NCI-H748 (cell line): Measurements from ENCODE around the gene PTPRD.

Experiments used
- DNase-seq: peaks from one replicate; lab custom pipeline; 2025; ENCODE audit not compliant: unreplicated experiment; lab: John Stamatoyannopoulos, UW

The PTPRD gene

GRCh38 chr9:10612641-10613398 lies at the start of gene PTPRD:
Gene PTPRD (minus strand): TSS chr9:10613002.
- DNase-seq, result peak; percentile 90

- peak; percentile 12 for DNase-seq
Observed at GRCh38 chr9:10661994-10662393, 49.2 kb upstream of the PTPRD start.

- no peak for DNase-seq
Observed at GRCh38 chr9:10661376-10661775, 48.6 kb upstream of the PTPRD start.

- no peak for DNase-seq
Observed at GRCh38 chr9:10651012-10651411, 38.2 kb upstream of the PTPRD start.

- no peak for DNase-seq
Observed at GRCh38 chr9:10649076-10649475, 36.3 kb upstream of the PTPRD start.

GRCh38 chr9:10633785-10634184 lies 21.0 kb upstream of the PTPRD start:
- DNase-seq, result no peak

- peak; percentile 21 for DNase-seq
Observed at GRCh38 chr9:10614196-10614800, 1.5 kb upstream of the PTPRD start.

GRCh38 chr9:10613419-10613818 lies 617 bp upstream of the PTPRD start:
- DNase-seq, result peak; percentile 67

GRCh38 chr9:10605388-10605787 lies 7.4 kb downstream of the PTPRD start:
- no peak for DNase-seq

- no peak for DNase-seq
Observed at GRCh38 chr9:10604927-10605326, 7.9 kb downstream of the PTPRD start.

GRCh38 chr9:10597801-10598200 lies 15.0 kb downstream of the PTPRD start:
- DNase-seq, result no peak

GRCh38 chr9:10594482-10594881 lies 18.3 kb downstream of the PTPRD start:
- DNase-seq, result no peak

- no peak for DNase-seq
Observed at GRCh38 chr9:10586407-10586806, 26.4 kb downstream of the PTPRD start.

GRCh38 chr9:10571699-10572098 lies 41.1 kb downstream of the PTPRD start:
- no peak for DNase-seq

GRCh38 chr9:10566848-10567247 lies 46.0 kb downstream of the PTPRD start:
- peak; percentile 60 for DNase-seq

GRCh38 chr9:10562581-10563343 lies 50.0 kb downstream of the PTPRD start:
- DNase-seq, result no peak

- DNase-seq, result no peak
Observed at GRCh38 chr9:10548348-10548747, 64.5 kb downstream of the PTPRD start.

GRCh38 chr9:10538073-10538472 lies 74.7 kb downstream of the PTPRD start:
- DNase-seq, result no peak

- DNase-seq, result no peak
Observed at GRCh38 chr9:10534850-10535249, 78.0 kb downstream of the PTPRD start.

- no peak for DNase-seq
Observed at GRCh38 chr9:10525972-10526371, 86.8 kb downstream of the PTPRD start.

GRCh38 chr9:10523164-10523563 lies 89.6 kb downstream of the PTPRD start:
- DNase-seq, result no peak

- DNase-seq, result no peak
Observed at GRCh38 chr9:10512144-10512543, 100.7 kb downstream of the PTPRD start.
